Lower leg skin (tissue), 3 donors: Measurements from ENCODE around the gene TTC23.

Source experiments
- POLR2A ChIP-seq, 2 donors: fragments of 450-650 bp; IDR thresholded peaks; one replicate each; pipeline ENCODE4 v1.6.1; 2016 to 2017; ENCODE audit warnings: antibody characterized with exemption in 2 of 2, mild to moderate bottlenecking in 1 of 2, moderate library complexity in 1 of 2
- TF ChIP-seq, protein P1 (sequence below), 3 donors: fragments of 450-650 bp; IDR thresholded peaks; one replicate each; pipeline ENCODE4 v1.5.1; 2016; ENCODE audit warnings: antibody characterized with exemption in 3 of 3, mild to moderate bottlenecking in 3 of 3, moderate library complexity in 2 of 3

GRCh38 chr15:99137111-99137546 is 112.3 kb downstream of the TTC23 start:
- TF ChIP-seq, protein P1, sequence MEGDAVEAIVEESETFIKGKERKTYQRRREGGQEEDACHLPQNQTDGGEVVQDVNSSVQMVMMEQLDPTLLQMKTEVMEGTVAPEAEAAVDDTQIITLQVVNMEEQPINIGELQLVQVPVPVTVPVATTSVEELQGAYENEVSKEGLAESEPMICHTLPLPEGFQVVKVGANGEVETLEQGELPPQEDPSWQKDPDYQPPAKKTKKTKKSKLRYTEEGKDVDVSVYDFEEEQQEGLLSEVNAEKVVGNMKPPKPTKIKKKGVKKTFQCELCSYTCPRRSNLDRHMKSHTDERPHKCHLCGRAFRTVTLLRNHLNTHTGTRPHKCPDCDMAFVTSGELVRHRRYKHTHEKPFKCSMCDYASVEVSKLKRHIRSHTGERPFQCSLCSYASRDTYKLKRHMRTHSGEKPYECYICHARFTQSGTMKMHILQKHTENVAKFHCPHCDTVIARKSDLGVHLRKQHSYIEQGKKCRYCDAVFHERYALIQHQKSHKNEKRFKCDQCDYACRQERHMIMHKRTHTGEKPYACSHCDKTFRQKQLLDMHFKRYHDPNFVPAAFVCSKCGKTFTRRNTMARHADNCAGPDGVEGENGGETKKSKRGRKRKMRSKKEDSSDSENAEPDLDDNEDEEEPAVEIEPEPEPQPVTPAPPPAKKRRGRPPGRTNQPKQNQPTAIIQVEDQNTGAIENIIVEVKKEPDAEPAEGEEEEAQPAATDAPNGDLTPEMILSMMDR (IDR thresholded peaks at IDR 0.05) = no peak
- TF ChIP-seq POLR2A (IDR thresholded peaks at IDR 0.05) = no peak
